ENCODE measurements around the gene IL12RB2.

- no peak for TF ChIP-seq YY1 (IDR thresholded peaks at IDR 0.05; ENCODE audit: insufficient read depth, insufficient read length)
- no peak for TF ChIP-seq ZNF274 (IDR thresholded peaks at IDR 0.05; ENCODE audit: low read depth, low read length)
- no peak for TF ChIP-seq SUZ12 (IDR thresholded peaks at IDR 0.05; ENCODE audit: extremely low read depth, insufficient read depth, insufficient read length)
These were observed 25.2 kb downstream of the IL12RB2 start for GRCh38 chr1:67332653-67333529.

All from NT2/D1 (cell line).